Amniotic stem cell (primary cell): ENCODE measurements around the gene WDR49.
"Not testable (repeated sequence)": the region's sequence is repeated elsewhere in the genome, so short reads cannot be mapped to it uniquely, and the experiment has no call there.

Experiments
- DNase-seq: peaks from one replicate; lab custom pipeline; 2025; lab: John Stamatoyannopoulos, UW

The WDR49 gene

DNA sequence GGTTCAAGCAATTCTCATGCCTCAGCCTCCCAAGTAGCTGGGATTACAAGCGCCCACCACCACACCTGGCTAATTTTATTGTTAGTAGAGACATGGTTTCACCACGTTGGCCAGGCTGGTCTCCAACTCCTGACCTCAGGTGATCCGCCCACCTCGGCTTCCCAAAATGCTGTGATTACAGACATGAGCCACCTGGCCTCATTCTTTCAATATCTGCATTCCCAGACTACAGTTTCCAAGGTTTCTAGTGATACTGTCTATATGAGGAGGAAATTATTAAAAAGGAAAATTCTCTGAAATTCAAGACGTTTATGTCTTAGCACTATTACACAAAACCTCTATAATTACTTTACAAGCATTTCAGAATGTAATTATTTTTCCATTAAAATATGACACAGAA is 39.5 kb downstream of the WDR49 start:
- DNase-seq, result not testable (repeated sequence)

- DNase-seq, result no peak
These were observed 42.0 kb downstream of the WDR49 start for GRCh38 chr3:167611718-167612117.

GRCh38 chr3:167609156-167609555 is 44.6 kb downstream of the WDR49 start:
- no peak for DNase-seq

- DNase-seq, result no peak
These were observed 46.9 kb downstream of the WDR49 start for GRCh38 chr3:167606836-167607235.

GRCh38 chr3:167605871-167606270 is 47.9 kb downstream of the WDR49 start:
- no peak for DNase-seq

DNA sequence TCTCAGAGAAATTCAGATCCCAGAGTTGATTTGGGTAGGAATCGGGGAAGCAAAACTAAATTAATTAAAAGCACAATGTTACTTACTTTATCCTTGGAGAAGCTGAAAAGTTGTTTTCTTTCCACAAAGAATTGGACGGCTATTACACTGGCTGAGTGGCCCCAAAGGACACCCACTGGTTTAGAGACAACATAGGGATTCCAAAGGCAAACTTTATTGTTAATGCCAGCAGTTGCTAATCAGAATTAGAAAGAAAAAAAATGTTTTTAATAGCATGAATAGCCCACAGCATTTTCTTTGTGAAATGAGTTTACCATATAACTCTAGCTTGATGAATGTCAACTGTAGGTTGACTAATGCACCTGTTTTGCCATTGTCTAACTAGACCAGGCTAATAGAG is 51.7 kb downstream of the WDR49 start:
- no peak for DNase-seq

- no peak for DNase-seq
These were observed 66.1 kb downstream of the WDR49 start for GRCh38 chr3:167587651-167588050.

DNA sequence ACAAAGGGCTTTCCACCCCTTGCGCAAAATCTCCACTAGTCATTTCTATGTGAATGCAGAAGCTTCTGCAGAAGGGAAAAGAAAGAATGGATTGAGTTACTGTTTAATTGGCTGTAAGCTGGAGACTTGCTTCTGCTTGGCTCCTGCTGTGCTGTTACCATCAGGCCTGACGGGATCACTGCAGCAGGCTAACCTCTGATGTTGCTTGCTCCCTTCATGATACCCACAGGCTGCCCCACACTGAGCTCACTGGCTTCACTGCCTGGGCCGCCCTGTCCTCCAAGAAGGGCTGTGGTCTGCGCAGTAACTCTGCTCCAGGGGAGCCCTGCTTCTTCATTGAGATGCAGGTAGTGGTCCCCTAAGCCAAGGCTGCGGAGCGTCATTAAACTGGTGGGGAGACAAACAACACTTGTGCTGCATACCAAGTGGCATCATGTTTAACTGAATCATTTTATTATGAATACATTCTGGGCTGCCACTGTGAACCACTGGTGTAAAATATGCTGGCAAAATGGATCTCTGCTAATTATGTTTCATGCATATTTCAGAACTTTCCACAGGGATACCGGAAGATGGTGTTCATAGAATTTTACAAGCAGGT is 78.6 kb downstream of the WDR49 start:
- DNase-seq, result no peak

GRCh38 chr3:167572991-167573390 is 80.8 kb downstream of the WDR49 start:
- no peak for DNase-seq

- DNase-seq, result no peak
These were observed 85.1 kb downstream of the WDR49 start for GRCh38 chr3:167568634-167569033.

DNA sequence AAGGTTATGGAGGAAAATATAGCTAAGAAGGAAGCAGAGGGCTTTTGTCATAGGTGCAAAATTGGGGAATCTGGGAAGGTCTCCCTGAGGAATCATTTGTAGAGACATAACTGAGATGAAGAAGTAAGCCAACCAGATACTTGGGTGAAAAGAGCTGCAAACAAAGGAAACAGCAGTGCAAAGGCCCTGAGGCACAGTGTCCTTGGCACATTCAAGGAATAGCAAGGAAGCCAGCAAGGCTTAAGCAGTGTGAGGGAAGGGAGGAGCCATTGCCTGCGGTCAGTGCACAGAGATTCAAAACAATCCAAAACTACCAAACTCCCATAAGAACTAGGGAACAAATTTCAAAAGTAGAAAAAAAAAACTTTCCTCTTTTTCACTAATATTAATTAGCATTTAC is 88.3 kb downstream of the WDR49 start:
- no peak for DNase-seq

GRCh38 chr3:167564612-167565011 is 89.1 kb downstream of the WDR49 start:
- DNase-seq, result no peak

- DNase-seq, result no peak
These were observed 93.8 kb downstream of the WDR49 start for GRCh38 chr3:167559924-167560323.

DNA sequence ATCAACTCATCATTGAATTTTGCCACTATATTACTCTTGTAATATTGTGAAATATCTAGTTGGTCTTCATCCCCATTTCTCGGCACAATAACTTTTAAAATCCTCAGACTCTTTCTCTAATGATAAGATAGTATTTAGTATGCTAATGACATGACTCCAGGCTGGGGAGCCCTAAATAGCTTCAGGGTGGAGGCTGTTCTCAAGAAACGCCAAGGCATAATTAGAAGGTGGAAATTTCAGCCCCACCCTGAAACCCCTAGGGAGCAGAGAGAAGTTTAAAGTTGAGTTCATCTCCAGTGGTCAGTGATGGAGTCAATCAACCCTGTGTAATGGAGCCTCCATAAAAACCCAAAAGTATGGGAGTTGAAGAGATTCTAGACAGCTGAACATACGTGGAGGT is 98.8 kb downstream of the WDR49 start:
- DNase-seq, result no peak

GRCh38 chr3:167538081-167538480 is 115.7 kb downstream of the WDR49 start:
- no peak for DNase-seq

GRCh38 chr3:167521006-167521355 is 132.8 kb downstream of the WDR49 start:
- no peak for DNase-seq

- DNase-seq, result no peak
These were observed 133.3 kb downstream of the WDR49 start for GRCh38 chr3:167520266-167521005.

- no peak for DNase-seq
These were observed 145.8 kb downstream of the WDR49 start for GRCh38 chr3:167507954-167508353.

GRCh38 chr3:167502401-167502800 is 151.3 kb downstream of the WDR49 start:
- no peak for DNase-seq

DNA sequence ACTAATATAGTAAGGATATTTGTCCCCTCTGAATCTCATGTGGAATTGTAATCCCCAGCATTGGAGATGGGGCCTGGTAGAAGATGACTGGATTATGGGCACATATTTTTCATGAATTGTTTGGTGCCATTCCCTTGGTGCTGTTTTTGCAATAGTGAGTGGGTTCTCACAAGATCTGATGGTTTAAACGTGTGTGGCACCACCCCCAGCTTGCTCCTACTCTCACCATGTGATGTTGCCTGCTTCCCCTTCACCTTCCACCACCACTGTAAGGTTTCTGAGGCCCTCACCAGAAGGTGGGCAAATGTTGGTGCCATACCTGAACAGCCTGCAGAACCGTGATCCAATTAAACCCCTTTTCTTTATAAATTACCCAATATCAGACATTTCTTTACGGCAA is 151.8 kb downstream of the WDR49 start:
- no peak for DNase-seq

- DNase-seq, result no peak
These were observed 155.8 kb downstream of the WDR49 start for GRCh38 chr3:167497903-167498302.

- no peak for DNase-seq
These were observed 160.5 kb downstream of the WDR49 start for GRCh38 chr3:167493244-167493643.

- no peak for DNase-seq
These were observed 162.1 kb downstream of the WDR49 start for GRCh38 chr3:167491621-167492020.

- DNase-seq, result no peak
These were observed 164.2 kb downstream of the WDR49 start for GRCh38 chr3:167489571-167489970.
